K562 (cell line): ENCODE measurements around the gene ASIP. TPM values are rescaled to one million over a fixed set of nuclear protein-coding genes. Genes with fewer than 3 reads are reported as not detected.

Experiments used
- ATAC-seq: fragments of 200-7000 bp; cut with Tn5 transposase; 3 replicates; pipeline ENCODE4 v1.9.1; 2020; ENCODE audit warnings: moderate library complexity
- BruUV-seq: library from RNA; stranded (reverse); fragments of 400-500 nt; replicated peaks from 2 replicates; lab custom pipeline; 2021; lab: Mats Ljungman, UMichigan
- CTCF ChIA-PET: fragments of 300-600 bp; formaldehyde crosslinking; extraction: SDS; loops from one replicate; lab custom pipeline; 2021; ENCODE audit warnings: low intra/inter-chr PET ratio; lab: Yijun Ruan, JAX
- POLR2A ChIA-PET: fragments of 300-600, 350-650 bp; sonication (Branson Sonifier 250); formaldehyde crosslinking; extraction: SDS; loops from one replicate; lab custom pipeline; 2021; ENCODE audit warnings: antibody characterized with exemption, inconsistent platforms; lab: Yijun Ruan, JAX
- DNase-seq, 4 experiments: peaks; one replicate each; pipeline versions ENCODE4 v3.0.0 to v3.0.0-alpha.2; 2011 to 2018; ENCODE audit warnings: low spot score in 3 of 4, mixed read lengths in 3 of 4; ENCODE audit errors: extremely low read depth in 1 of 4
- FAIRE-seq: peaks from 2 replicates; lab custom pipeline; 2011; peaks lifted over from hg19 to GRCh38; lab: Jason Lieb, UNC
- H2AFZ ChIP-seq: 2 replicates; pipeline ENCODE4 v1.6.0; 2011; ENCODE audit warnings: low read depth, low read length, control low read depth, inconsistent platforms
- H3K27ac ChIP-seq: fragments of 200-600 bp; 3 replicates; pipeline ENCODE4 v1.8.0; 2011; ENCODE audit warnings: low read depth, mild to moderate bottlenecking, control low read depth, inconsistent platforms, low read length, moderate library complexity, mixed read lengths; ENCODE audit errors: extremely low read depth
- H3K27me3 ChIP-seq, 2 experiments: fragments of 300-600 bp in 1 of 2; 2 replicates in 1 of 2; 3 replicates in 1 of 2; pipeline versions ENCODE4 v1.6.0 to v1.8.0; 2011; ENCODE audit warnings: inconsistent platforms in 2 of 2, low read length in 2 of 2, mild to moderate bottlenecking in 1 of 2, mixed read lengths in 1 of 2, moderate library complexity in 1 of 2; ENCODE audit not compliant: control insufficient read depth in 2 of 2, insufficient read depth in 2 of 2
- H3K36me3 ChIP-seq: fragments of 300-600 bp; 3 replicates; pipeline ENCODE4 v1.8.0; 2011; ENCODE audit warnings: mild to moderate bottlenecking, low read length, inconsistent platforms; ENCODE audit not compliant: control insufficient read depth, insufficient read depth
- H3K4me1 ChIP-seq, 2 experiments: fragments of 200-600 bp in 1 of 2; replicated peaks in 1 of 2; 2 replicates in 1 of 2; 3 replicates in 1 of 2; pipeline versions ENCODE4 v1.5.1 to v1.8.0; 2011; ENCODE audit warnings: inconsistent platforms in 2 of 2, low read length in 2 of 2, mild to moderate bottlenecking in 1 of 2, mixed read lengths in 1 of 2, moderate library complexity in 1 of 2; ENCODE audit not compliant: control insufficient read depth in 2 of 2, insufficient read depth in 2 of 2
- H3K4me2 ChIP-seq: 2 replicates; pipeline ENCODE4 v1.6.1; 2011; ENCODE audit warnings: low read length, control low read depth, inconsistent platforms, mixed read lengths; ENCODE audit not compliant: insufficient read depth
- H3K4me3 ChIP-seq: fragments of 200-600 bp; sonication (generic), shearing (Covaris generic); 2 replicates; pipeline ENCODE4 v1.5.1; 2016; ENCODE audit warnings: control low read depth, inconsistent platforms
- H3K79me2 ChIP-seq: fragments of 200-600 bp; 3 replicates; pipeline ENCODE4 v1.8.0; 2011; ENCODE audit warnings: low read length, inconsistent platforms; ENCODE audit not compliant: control insufficient read depth, insufficient read depth
- H3K9ac ChIP-seq, 2 experiments: 2 replicates each; pipeline versions ENCODE4 v1.6.0 to v1.6.1; 2011; ENCODE audit warnings: low read depth in 2 of 2, low read length in 2 of 2, control low read depth in 1 of 2, inconsistent platforms in 1 of 2, mild to moderate bottlenecking in 1 of 2, mixed read lengths in 1 of 2; ENCODE audit not compliant: insufficient read depth in 1 of 2
- H3K9me1 ChIP-seq: one replicate; pipeline ENCODE4 v1.6.0; 2011; ENCODE audit warnings: inconsistent platforms, mild to moderate bottlenecking, low read length, moderate library complexity; ENCODE audit not compliant: control insufficient read depth, insufficient read depth
- H3K9me3 ChIP-seq: replicated peaks from 2 replicates; pipeline ENCODE4 v1.5.1; 2011; ENCODE audit warnings: low read depth, low read length, inconsistent platforms; ENCODE audit not compliant: control insufficient read depth, insufficient read depth
- H4K20me1 ChIP-seq: replicated peaks from 2 replicates; pipeline ENCODE4 v1.6.1; 2011; ENCODE audit warnings: low read length, inconsistent platforms, mixed read lengths; ENCODE audit not compliant: control insufficient read depth, insufficient read depth
- ASH1L ChIP-seq: fragments of 450-650 bp; IDR thresholded peaks from 2 replicates; pipeline ENCODE4 v1.6.1; 2018; ENCODE audit warnings: borderline replicate concordance, mild to moderate bottlenecking, low read depth; ENCODE audit not compliant: partially characterized antibody
- MLLT1 ChIP-seq, 2 experiments: fragments of 450-650 bp; IDR thresholded peaks; 2 replicates each; pipeline ENCODE4 v1.6.1; 2016
- NFE2L1 ChIP-seq: fragments of 450-650 bp; IDR thresholded peaks from 2 replicates; pipeline ENCODE4 v1.6.1; 2016; ENCODE audit warnings: missing genetic modification characterization, low read depth, mild to moderate bottlenecking, missing compliant biosample characterization, moderate library complexity, borderline replicate concordance
- ZNF140 ChIP-seq: fragments of 250-450 bp; sonication (Bioruptor Pico); IDR thresholded peaks from 2 replicates; pipeline ENCODE4 v1.8.0; 2021; ENCODE audit warnings: moderate library complexity, mild to moderate bottlenecking, inconsistent platforms
- ZNF318 ChIP-seq, 2 experiments: fragments of 450-650 bp; IDR thresholded peaks; 2 replicates each; pipeline ENCODE4 v1.6.1; 2016; ENCODE audit warnings: mild to moderate bottlenecking in 2 of 2, borderline replicate concordance in 1 of 2, low read depth in 1 of 2, moderate library complexity in 1 of 2
- ZNF75A ChIP-seq: fragments of 450-650 bp; formaldehyde crosslinking; IDR thresholded peaks from 2 replicates; pipeline ENCODE4 v1.4.0; 2020; ENCODE audit warnings: mild to moderate bottlenecking
- ZNF778 ChIP-seq: fragments of 450-650 bp; formaldehyde crosslinking; IDR thresholded peaks from 2 replicates; pipeline ENCODE4 v1.4.0; 2020; ENCODE audit warnings: mild to moderate bottlenecking, moderate library complexity
- WGBS: fragments of 100-300 bp; shearing (Covaris generic); methylation state at CpG from one replicate; pipeline ENCODE4 v1.1.6; 2016; ENCODE audit warnings: low coverage, mixed read lengths; ENCODE audit not compliant: insufficient coverage; ENCODE audit errors: missing lambda C conversion rate; 5-methylcytosine and 5-hydroxymethylcytosine counted together
- in situ Hi-C: fragments of 300-500 bp; cut with MboI; formaldehyde crosslinking; loops from 4 replicates; pipeline ENCODE4 v1.15.0; 2018; ENCODE audit warnings: inconsistent platforms, mixed read lengths
- intact Hi-C: fragments of 100-400 bp; cut with micrococcal nuclease; formaldehyde crosslinking; loops from 2 replicates; pipeline ENCODE4 v1.14.2; 2022
- polyA plus RNA-seq, 8 experiments: library from polyadenylated mRNA; depleted of rRNA in 4 of 8; stranded (reverse) in 5 of 8; unstranded in 3 of 8; fragments of >200 nt; fragmentation: Nextera tagmentation in 2 of 8; fragmentation: Illumina TruSeq in 1 of 8; extraction: Ambion mirVana in 2 of 8; extraction: Trizol in 1 of 8; gene quantifications; 2 replicates each; pipeline versions ENCODE4 v1.2.1 to v1.2.3, GENCODE V29; 2011 to 2014; ENCODE audit warnings: inconsistent platforms in 1 of 8, missing spikeins in 1 of 8
- total RNA-seq, 7 experiments: library from RNA; depleted of rRNA in 6 of 7; stranded (reverse); fragments of >200 nt in 6 of 7; fragmentation: Illumina TruSeq in 2 of 7; extraction: Trizol in 2 of 7; gene quantifications; 2 replicates each; pipeline versions ENCODE4 v1.2.1 to v1.2.3, GENCODE V29; 2011 to 2021; ENCODE audit warnings: low replicate concordance in 1 of 7

ASIP gene
- total and polyA plus RNA-seq, 9 of the 15 experiments (the other 6 are each of a cell fraction or from before 2014, with no cell fraction given): not detected

- TF ChIP-seq NFE2L1: no peak
These were observed 30.7 kb downstream of the ASIP start (continued) for GRCh38 chr20:34271956-34272355.

- no peaks in the 10 kb centered on the region for H3K9me3 ChIP-seq
- whole genome bisulfite sequencing: 100% methylated on average over 7 of the region's 7 CpGs
- CTCF ChIA-PET: no interaction called here
- in situ Hi-C loops: no loop called here
- POLR2A ChIA-PET: interaction anchor here (1.6 kb wide), 1 partner anchor 15 kb away, joined by 4 read pairs; no protein-coding TSS in a partner anchor
- ATAC-seq (no peak), FAIRE-seq (no peak), DNase-seq (no peak)
- H4K20me1 ChIP-seq: no peaks in the 10 kb centered on the region
- H3K4me3 ChIP-seq: no peak overlapping the region
- no peaks in the 10 kb centered on the region for H3K9me1 ChIP-seq
- H3K4me1 ChIP-seq: no peaks in the 10 kb centered on the region
- no peak overlapping the region for H3K9ac ChIP-seq
- TF ChIP-seq ZNF778 (no peak), MLLT1 (IDR thresholded peaks at IDR 0.05) (no peak), ZNF75A (CRISPR knock-in tag) (no peak), ZNF140 (CRISPR knock-in tag) (no peak), ASH1L (no peak), ZNF318 (IDR thresholded peaks at IDR 0.05; ENCODE audit: borderline replicate concordance in 1 of 2, low read depth in 1 of 2) (no peak)
- H2AFZ ChIP-seq: no peak overlapping the region
- H3K79me2 ChIP-seq: no peaks in the 10 kb centered on the region
- H3K27ac ChIP-seq: no peak overlapping the region
- intact Hi-C loops: no loop called here
- BruUV-seq: no TSS peak
- H3K4me2 ChIP-seq: no peak overlapping the region
- no peaks in the 10 kb centered on the region for H3K27me3 ChIP-seq
- H3K36me3 ChIP-seq: peaks cover 76% of the 10 kb centered on the region; the same call in 2 of the 3 replicates
These were observed 33.5 kb downstream of the ASIP start for GRCh38 chr20:34274694-34275093.
